Amniotic epithelial cell (primary cell): Measurements from ENCODE around the gene MPO.

ENCODE experiments used
- DNase-seq: peaks from one replicate; pipeline ENCODE4 v3.0.0-alpha.2; 2010; ENCODE audit warnings: low read depth

MPO gene

DNA sequence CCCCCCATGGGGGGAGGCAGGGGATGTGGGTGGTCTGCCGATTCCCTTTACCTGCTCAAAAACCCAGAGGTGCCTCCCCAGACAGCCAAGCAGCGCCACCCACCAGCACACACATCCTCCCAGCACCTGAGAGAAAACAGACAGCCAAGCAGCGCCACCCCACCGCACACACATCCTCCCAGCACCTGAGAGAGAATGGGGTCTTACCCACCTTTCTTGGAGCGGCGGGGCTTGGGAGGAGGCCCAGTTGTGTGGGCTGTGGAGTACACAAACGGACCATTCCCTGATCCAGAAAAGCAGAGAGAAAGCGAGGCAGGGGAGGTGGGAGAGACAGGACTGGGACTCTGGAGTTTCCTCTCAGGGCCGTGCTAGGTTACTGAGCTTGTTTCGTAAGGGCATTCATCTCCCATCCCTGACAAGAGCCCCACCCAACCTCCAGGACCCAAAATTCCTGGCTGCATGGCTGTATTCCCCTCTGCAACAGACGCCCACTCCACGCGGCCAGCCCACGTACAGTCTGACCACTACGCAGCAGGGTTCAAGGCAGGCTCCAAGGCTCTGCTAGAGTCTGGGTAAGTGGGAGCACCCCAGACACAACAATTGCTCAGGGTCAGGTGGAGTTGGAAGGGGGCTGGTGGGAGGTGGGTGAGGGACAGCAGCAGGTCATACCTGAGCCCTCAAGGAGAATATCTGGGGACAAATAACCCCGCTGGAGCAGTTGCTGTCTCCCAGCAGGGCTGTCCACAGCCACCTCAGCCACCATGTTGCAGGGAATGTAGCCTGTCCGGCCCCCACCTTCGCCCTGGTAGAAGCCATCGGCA lies 25.6 kb upstream of the MPO start:
- no peak for DNase-seq

DNA sequence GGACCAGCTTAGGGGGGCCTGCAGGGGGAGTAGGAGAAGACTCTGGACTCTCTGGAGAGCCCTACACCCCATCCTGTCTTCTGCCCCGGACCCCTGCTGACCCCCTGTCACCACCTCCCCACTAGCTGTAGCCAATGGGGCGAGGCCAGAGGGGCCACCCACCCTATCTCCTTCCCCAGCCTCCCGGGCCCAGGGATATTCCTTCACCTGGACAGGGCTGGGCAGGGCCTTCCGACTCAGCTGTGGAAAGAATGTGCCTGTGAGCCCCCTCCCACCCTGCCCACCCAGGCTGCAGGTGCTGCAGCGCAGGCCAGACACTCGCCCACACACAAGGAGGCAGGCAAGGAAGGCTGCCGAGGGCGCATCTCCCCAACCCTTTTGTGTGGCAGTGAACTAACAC lies 24.9 kb upstream of the MPO start:
- DNase-seq, result no peak

DNA sequence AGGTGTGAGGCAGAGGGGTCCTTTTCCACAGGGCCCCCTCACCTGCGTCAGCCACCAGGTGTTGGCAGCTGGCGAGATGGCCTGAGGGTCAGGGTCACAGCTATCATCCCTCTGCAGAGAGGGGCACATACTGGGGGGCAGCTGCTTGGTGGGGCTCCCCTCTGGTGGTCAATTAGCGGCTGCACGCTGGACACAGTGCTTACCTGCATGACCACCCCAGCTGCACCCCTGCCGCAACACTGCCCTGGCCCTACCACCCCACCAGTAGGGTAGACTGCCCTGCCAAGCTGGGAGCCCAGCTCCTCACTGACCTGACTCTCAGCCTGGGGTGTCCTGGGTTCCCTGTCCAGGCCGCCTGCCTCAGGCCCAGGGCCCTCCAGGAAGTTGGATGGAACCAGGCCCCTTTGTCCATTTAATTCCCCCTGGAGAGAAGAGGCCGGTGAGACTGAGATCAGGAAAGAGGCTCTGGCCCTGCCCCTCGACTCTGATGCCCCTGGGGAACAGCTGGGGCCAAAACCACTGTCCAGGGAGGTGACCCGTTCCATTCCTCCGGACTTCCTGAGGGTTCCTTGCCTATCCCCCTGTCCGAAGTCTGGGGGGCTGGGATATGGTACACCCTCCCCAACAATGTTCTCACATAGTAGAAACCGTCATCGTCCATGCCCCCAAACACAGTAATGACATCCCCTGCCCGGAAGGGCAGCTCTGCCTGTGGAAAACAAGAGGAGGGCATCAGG lies 24.2 kb upstream of the MPO start:
- DNase-seq, result no peak

DNA sequence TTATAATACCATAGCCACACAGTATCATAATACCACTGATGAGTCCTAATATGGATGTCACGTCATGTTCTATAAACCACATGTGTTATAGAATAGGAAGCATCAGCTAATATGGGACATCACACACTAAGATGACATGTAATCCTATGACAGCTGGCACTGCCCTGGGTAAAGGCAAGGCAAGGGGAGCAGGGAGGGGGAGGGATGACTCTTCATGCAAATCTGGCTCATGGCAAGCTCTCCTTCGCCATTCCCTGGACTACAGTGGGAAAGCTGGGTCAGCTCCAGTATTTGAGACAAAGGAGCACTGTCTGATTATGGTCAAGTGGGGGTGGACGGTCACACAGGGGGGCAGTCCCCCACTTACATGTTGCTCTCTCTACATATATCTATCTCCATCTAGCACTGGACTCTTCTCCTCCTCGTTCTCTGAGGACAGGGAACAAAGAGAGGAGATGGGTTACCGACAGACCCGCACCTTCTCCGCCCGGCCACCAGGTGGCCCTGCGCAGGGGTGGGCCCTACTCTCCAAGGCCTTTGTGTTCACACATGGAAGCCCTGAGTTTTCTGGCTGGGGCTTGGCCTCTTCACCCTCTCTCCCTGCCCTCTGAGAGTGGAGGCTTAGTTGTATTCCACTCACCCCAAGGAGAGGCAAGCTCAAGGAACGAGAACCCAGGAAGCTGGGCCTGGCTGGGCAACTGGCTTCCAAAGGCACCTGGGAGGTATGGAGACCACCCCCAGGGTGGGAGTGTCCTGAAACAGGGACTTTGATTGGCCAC lies 23.4 kb upstream of the MPO start:
- DNase-seq, result peak; percentile 16

DNA sequence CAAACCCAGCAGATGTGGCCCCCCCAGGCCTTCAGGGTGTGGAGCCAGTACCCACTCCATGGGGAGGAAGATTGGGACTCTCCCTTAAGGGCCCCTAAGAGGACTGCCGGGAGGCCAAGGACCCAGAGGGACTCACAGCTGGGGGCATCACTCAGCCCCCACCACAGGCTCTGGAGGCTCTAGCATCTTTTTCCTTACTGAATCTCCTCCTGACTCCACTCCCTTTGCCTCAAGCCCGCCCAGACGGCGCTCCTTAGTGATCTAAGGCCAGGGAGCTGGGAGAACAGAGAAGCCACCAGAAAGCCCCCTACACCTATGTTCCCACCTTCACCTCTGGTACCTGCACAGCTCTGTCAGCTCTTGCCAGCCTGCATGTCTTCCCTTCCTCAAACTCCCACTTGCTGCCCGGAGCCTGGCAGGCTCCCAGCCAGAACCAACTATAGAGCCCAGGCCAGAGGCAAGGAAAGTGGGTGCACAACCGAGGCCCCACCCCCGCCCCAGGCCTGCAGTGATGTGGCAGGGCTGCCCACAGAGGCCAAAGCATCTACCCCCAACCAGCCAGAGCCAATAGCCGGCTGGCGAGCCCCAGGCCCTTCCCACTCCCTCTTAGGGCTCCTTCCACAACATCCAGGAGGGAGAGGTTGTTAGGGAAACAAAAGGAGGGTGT lies 22.3 kb upstream of the MPO start:
- no peak for DNase-seq

DNA sequence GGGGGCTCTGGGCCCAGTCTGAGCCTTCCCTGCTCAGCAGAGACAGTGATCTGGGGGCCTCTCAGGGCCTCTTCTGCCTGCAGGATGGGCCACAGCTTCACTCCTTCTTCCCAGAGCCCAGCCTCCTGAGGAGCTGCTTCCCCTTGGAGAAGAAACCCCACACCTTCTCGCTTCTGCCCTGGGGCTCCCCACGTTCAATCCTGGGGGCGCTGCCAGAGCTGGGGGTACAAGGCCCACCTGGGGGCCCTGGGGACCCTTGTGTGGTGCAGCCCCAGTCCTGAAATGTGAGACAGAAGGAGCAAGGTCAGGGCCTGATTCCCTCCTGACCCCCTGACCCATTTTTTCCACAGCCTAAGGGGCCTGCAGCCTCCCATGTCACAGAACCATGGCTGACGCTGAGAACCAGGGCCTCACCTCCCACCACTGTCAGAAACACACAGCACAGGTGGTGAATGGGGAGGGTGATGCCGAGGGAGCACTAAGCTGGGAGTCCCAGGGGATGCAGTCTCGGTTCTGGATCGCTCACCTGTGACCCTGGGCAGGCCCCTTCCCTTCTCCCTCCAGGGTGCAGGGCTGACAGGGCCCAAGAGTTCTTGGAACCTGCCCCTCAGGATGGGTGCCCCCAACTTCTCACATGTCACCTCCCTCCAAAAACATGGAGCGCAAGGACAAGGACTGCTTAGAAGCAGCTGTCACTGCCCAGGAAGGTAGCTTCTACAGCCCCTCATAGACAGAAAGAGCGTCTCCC lies 21.6 kb upstream of the MPO start:
- DNase-seq, result no peak

DNA sequence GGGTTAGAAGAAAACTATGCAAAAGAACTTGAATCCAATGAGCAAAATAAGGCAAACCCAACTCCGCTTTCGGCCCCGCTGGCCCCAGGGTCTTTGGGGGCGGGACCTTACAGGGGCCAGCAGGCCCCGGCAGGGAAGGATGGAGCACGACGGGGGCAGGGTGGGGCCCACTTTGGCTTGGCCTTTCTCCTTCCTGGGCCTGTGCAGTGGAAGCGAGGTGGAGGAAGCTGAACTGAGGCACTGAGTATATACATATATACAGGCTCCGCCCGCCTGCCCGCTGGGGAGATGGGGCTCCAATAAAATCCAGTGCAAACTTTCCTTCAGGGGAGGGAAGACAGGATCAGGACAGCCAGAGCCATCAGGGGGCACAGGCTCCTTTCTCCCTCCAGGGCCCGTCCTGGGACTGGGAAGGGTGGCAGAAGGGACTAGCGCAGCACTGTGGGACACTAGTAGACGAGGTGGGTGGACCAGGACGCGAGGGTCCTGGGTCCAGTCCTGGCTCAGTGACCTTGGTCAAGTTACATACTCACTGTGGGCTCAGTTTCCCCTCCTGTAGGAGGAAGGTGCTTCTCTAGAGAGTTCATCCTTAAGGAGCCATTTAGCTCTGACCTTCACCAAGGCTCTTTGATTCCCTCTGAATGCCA lies 20.9 kb upstream of the MPO start:
- no peak for DNase-seq

DNA sequence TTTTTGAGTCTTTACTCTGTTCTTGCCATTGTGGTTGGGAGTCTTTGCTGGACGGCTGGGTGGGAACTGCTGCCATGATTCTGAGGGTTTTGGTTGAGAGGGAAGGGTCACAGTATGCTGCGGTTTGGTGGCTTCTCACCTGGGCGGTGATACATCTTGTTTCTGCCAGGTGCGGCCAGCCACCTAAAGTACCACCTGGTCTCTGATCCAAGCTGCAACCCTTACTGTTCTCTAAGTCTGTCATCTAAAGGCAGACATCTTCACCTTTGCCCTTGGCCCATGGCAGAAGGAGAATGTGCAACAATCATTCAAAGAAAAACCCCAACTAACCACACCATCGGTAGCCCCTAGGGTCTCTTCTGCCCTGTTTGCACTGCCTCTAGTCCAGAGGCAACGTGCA lies 19.6 kb upstream of the MPO start:
- DNase-seq, result no peak

DNA sequence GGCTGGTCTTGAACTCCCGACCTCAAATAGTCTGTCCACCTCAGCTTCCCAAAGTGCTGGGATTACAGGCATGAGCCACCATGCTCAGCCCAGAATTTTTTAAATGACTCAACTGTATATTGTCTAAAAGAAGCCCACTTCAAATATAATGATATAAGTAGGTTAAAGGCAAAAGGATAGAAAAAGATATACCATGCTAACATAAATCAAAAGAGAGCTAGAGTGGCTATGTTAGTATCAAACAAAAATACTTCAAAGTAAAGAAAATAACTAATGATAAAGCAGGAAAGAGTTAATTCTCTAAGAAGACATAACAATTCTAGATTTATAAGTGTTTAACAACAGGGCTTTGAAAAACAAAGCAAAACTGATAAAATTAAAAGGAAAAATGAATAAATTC lies 13.3 kb upstream of the MPO start:
- DNase-seq, result no peak

DNA sequence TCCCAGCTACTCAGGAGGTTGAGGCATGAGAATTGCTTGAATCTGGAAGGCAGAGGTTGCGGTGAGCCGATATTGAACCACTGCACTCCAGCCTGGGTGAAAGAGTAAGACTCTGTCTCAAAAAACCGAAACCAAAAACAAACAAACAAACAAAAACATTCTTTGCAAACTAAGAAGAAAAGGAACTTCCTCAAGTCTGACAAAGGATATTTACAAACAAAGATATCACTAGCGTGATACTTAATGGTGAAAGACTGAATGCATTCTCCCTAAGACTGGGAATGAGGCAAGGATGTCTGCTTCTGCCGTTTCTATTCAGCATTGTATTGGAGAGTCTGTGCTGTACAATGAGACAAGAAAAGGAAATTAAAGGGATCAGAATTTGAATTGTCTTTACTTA lies 10.5 kb upstream of the MPO start:
- no peak for DNase-seq

DNA sequence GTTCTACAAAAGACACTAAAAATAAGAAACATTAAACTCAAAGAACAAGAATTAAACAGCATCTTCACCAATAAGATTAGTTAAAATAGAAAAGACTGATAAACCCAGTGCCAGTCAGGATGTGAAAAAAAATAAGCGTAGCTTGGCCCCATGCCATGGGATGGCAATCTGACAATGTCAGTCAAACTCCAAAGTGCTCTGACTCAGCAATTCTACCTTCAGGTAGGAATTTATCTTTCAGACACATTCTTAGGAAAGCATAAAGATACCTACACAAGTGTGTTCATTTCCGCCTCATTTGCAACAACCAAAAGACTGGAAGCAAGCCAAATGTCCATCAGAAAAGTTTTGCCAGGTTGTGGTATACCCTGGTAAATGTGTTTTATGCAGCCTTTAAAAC lies 9.1 kb upstream of the MPO start:
- DNase-seq, result no peak

DNA sequence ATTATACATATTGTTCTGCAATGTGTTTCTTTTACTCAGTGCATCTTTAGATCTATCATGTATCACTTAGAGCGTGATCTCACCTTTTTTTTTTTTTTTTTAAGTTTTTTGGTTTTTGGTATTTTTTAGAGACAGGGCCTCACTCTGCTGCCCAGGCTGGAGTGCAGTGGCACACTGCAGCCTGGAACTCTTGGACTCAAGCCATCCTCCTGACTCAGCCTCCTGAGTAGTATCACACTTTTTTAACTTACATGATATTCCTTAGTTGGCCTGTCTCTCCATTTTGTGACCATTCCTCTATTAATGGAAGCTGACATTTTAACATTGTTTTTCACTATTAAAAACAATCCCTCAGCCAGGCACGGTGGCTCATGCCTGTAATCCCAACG lies 4.7 kb upstream of the MPO start:
- DNase-seq, result peak; percentile 1

DNA sequence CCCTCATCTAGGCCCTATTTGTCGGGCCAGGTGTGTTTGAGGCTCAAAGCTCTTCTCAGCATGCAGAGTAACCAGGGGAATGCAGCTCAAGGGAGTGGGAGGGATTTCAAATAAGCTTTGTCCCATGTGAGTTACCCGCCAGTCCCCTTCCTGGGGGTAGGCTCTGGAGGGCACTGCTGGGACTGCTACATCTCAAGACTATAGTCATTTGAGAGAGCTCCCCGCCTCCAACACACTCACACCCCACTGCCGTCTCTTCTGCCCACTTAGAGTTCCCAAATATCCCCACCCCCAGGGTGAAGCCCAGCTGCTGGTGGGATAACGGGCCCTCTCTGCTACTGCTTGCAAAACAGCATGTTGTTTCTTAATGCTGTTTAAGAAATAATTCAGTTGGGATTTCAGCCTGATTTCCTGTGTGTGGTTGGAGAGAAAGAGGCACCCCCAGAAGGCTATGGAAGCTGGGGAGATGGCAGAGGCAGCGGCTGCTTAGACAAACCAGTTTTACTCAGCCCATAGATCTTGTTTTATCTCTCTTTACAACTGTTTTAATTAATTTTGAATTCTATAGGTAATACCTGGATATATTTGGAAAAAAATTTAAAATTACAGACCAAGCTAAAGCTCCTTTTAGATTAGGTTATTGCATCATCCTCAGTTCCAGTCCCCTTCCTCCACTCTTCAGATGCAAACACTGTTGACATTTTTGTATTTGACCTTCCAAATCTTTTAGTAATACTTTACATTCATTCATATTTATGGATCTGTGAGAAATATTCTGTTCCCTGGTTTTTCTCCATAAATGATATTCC lies 4.1 kb upstream of the MPO start:
- no peak for DNase-seq

DNA sequence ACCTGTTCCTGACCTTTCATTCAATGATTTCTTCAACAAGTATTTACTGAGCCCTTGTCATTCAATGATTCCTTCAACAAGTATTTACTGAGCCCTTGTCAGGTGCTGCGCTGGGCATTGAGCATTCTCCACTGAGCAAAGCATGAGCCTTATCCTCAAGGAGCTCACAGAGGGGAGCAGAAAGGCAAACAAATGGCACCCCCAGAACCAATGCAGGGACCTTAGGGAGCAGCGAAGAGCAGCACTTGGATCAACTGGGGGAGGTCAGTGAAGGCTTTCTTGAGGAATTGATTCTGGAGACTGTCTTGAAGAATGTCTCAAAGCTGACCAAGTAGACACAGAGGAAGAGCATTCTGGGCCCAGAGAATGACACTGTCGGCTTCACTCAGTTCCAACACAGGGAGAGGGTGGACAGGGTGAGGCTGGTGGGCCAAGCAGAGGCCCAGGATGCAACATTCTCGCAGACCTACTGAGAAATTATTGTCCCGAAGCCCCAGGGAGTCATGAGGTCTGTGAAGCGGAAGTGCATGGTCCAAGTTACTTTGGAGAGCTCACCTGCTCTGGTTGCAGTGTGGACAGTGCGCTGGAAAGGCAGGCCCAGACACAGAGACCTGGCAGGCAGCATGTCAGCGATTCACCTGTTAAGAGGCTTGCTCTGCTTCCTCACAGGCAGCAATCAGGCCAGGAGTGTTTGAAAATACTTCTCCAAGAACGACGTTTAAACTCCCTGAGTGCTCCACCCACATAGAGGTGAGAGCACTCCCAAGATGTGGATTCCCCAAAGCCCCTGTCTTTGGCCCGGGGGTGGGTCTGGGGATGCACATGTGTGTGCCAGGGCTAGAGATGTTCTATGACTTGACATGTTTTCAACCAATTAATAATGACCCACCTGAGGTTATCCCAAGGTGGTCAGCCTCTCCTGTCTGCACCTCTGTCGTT lies 3.2 kb upstream of the MPO start:
- DNase-seq, result no peak

DNA sequence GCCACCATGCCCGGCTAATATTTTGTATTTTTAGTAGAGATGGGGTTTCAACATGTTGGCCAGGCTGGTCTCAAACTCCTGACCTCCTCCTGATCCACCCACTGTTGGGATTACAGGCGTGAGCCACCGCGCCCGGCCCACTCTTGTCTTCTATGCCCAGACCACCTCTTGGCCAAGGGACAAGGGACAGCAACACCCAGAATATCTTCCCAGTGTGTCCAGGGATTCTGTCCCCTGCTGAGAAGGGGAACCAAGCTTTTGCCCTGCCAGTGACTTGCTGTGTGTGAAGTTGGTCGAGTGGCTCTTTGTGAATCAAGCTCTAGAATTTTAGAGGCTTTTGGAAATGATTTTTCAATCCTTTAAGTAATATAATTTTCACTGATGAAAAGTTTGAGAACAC lies 1.7 kb upstream of the MPO start:
- no peak for DNase-seq

DNA sequence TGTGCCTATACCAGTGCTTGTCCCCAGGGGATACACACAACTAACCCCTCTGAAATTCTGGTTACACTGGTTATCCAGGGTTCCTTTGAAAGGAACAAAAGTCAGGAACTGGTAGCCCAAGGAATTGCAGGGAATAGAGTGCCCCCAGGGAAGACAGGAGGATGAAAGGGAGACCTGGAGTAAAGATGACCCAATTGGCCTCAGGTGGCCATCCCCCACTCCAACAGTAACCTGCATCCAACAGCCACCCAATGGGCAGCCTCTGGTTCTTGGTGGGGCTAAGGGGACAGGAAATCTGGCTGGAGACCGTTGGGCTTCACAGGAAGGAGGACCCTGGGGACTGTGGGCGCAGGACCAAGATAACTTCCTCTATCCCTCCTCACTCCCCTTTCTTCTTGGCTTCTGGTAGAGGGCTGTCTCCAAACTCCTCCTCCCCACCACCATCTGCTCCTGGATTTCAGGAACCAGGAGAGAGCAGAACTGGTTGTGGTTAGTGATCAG lies 826 bp upstream of the MPO start:
- no peak for DNase-seq

DNA sequence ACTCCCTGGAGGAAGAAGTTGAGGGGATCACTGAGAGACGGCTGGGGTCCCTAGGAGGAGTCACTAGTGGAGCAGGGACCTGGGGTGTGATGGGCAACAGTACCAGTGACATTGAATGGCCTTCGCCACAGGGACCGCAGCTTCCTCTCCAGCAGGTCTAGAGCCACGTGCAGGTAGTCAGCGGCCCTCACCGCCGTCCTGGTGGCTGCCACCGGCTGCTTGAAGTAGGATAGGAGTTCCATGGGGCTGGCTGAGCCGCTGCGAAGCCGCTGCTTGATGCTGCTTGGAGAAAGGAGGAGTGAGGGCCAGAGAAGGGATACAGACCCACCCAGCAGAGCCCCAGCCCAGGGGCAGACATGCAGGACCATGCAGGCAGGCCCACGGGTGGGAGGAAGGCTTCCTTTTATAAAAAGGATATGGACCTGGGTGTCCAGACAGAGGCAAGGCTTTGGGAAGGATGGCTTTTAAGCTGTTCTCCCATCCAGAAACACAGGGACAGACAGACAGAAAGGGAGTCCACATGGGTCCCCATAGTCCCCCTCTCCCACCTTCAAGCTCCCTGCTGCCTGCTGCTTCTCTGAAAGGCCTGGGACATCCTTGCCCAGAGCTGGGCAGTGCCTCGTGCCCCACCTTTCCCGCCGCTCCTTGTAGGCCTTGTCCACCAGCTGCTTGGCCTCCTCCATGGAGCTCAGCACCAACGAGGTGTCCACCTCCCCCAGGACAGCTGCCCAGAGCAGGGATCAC lies 827 bp downstream of the MPO start:
- no peak for DNase-seq

DNA sequence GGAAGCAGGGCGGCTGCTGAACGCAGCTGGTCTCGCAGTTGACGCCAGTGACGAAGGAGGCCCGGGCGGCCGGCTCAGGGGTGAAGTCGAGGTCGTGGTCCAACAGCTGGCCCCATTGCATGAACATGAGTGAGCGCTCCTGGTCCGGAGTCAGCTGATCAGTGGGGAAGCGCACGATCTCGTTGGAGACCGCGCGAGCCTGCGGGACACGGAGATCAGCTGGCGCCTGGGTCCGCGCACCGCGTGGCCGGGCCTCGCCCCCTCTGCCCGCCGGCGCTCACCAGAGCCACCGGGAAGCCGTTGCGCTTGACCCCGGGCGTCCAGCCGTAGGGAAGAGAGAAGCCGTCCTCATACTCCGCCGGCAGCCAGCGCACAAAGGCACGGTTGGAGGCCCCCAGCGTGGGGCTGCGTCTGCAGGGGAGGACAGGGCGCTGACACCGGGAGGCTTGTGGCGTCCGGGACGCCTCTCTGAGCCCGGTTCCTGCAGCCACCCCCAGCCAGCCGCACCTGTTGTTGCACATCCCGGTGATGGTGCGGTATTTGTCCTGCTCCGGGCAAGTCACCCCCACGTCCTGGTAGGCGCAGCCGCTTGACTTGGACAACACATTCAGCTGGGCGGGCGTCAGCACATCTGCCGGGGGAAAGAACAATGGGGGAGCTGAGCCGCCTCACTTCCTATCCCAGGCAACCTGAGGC lies 1.6 kb downstream of the MPO start:
- peak; percentile 22 for DNase-seq
